H9 (cell line): ENCODE measurements around the gene SLC26A2. TPM values are rescaled to one million over a fixed set of nuclear protein-coding genes. Genes with fewer than 3 reads are reported as not detected.

ENCODE experiments used
- DNase-seq: peaks from one replicate; pipeline ENCODE4 v3.0.0-alpha.2; 2017
- H2AFZ ChIP-seq: one replicate; pipeline ENCODE4 v1.6.1; 2013; ENCODE audit warnings: mild to moderate bottlenecking, low read length, control low read depth, moderate library complexity
- H2AK5ac ChIP-seq: 2 replicates; pipeline ENCODE4 v1.6.1; 2013; ENCODE audit warnings: low read length, control low read depth, mixed read lengths; ENCODE audit not compliant: insufficient read length
- H2BK120ac ChIP-seq: one replicate; pipeline ENCODE4 v1.6.1; 2013; ENCODE audit warnings: low read depth, mild to moderate bottlenecking, low read length, control low read depth, inconsistent platforms; ENCODE audit not compliant: poor library complexity, severe bottlenecking
- H2BK12ac ChIP-seq: 2 replicates; pipeline ENCODE4 v1.6.1; 2013; ENCODE audit warnings: low read length, control low read depth, mixed read lengths, low read depth; ENCODE audit not compliant: insufficient read length
- H2BK15ac ChIP-seq: 2 replicates; pipeline ENCODE4 v1.6.1; 2013; ENCODE audit warnings: low read depth, low read length, control low read depth
- H2BK20ac ChIP-seq: one replicate; pipeline ENCODE4 v1.6.1; 2013; ENCODE audit warnings: low read depth, mild to moderate bottlenecking, low read length, control low read depth, inconsistent platforms; ENCODE audit not compliant: poor library complexity, severe bottlenecking
- H2BK5ac ChIP-seq: 2 replicates; pipeline ENCODE4 v1.6.1; 2013; ENCODE audit warnings: low read length, control low read depth, mixed read lengths; ENCODE audit not compliant: insufficient read length
- H3K14ac ChIP-seq: 2 replicates; pipeline ENCODE4 v1.6.1; 2013; ENCODE audit warnings: low read length, control low read depth; ENCODE audit not compliant: insufficient read depth
- H3K18ac ChIP-seq: 2 replicates; pipeline ENCODE4 v1.6.1; 2013; ENCODE audit warnings: low read depth, mild to moderate bottlenecking, mixed read lengths, low read length, control low read depth; ENCODE audit not compliant: insufficient read length
- H3K23ac ChIP-seq: 2 replicates; pipeline ENCODE4 v1.6.1; 2013; ENCODE audit warnings: low read length, control low read depth, mixed read lengths, low read depth; ENCODE audit not compliant: insufficient read length
- H3K23me2 ChIP-seq: 2 replicates; pipeline ENCODE4 v1.6.1; 2013; ENCODE audit warnings: low read depth, mild to moderate bottlenecking, mixed read lengths, low read length, control low read depth; ENCODE audit not compliant: insufficient read length, poor library complexity, severe bottlenecking
- H3K27ac ChIP-seq: 2 replicates; pipeline ENCODE4 v1.5.1; 2013; ENCODE audit warnings: low read length, control low read depth, mixed read lengths, low read depth; ENCODE audit not compliant: insufficient read length
- H3K27me3 ChIP-seq: 2 replicates; pipeline ENCODE4 v1.6.1; 2013; ENCODE audit warnings: low read length, control low read depth, inconsistent platforms; ENCODE audit not compliant: insufficient read depth
- H3K4ac ChIP-seq: 2 replicates; pipeline ENCODE4 v1.6.1; 2013; ENCODE audit warnings: low read depth, mild to moderate bottlenecking, control low read depth, inconsistent platforms, low read length, moderate library complexity
- H3K4me1 ChIP-seq: 2 replicates; pipeline ENCODE4 v1.6.1; 2013; ENCODE audit warnings: low read length, control low read depth, inconsistent platforms; ENCODE audit not compliant: insufficient read depth
- H3K4me2 ChIP-seq: 2 replicates; pipeline ENCODE4 v1.6.1; 2013; ENCODE audit warnings: low read length, control low read depth, mixed read lengths; ENCODE audit not compliant: insufficient read length, insufficient read depth
- H3K56ac ChIP-seq: 2 replicates; pipeline ENCODE4 v1.6.1; 2013; ENCODE audit warnings: low read depth, mild to moderate bottlenecking, mixed read lengths, low read length, control low read depth; ENCODE audit not compliant: insufficient read length
- H3K79me1 ChIP-seq: 2 replicates; pipeline ENCODE4 v1.6.1; 2013; ENCODE audit warnings: low read depth, mild to moderate bottlenecking, moderate library complexity, low read length, control low read depth, inconsistent platforms; ENCODE audit not compliant: insufficient read depth, poor library complexity, severe bottlenecking
- H3K79me2 ChIP-seq: 2 replicates; pipeline ENCODE4 v1.6.1; 2013; ENCODE audit warnings: low read length, control low read depth, inconsistent platforms; ENCODE audit not compliant: insufficient read depth
- H3K9ac ChIP-seq: 2 replicates; pipeline ENCODE4 v1.6.1; 2013; ENCODE audit warnings: low read length, control low read depth, mixed read lengths; ENCODE audit not compliant: insufficient read length; ENCODE audit errors: extremely low read depth
- H3K9me3 ChIP-seq: one replicate; pipeline ENCODE4 v1.6.1; 2013; ENCODE audit warnings: low read depth, low read length, inconsistent platforms; ENCODE audit not compliant: control insufficient read depth
- H3T11ph ChIP-seq: one replicate; pipeline ENCODE4 v1.6.1; 2013; ENCODE audit warnings: mild to moderate bottlenecking, low read length, control low read depth, inconsistent platforms
- H4K20me1 ChIP-seq: one replicate; pipeline ENCODE4 v1.6.1; 2013; ENCODE audit not compliant: control insufficient read depth, insufficient read length, insufficient read depth
- H4K5ac ChIP-seq: 2 replicates; pipeline ENCODE4 v1.6.1; 2013; ENCODE audit warnings: low read depth, mild to moderate bottlenecking, mixed read lengths, low read length, control low read depth; ENCODE audit not compliant: insufficient read length
- H4K8ac ChIP-seq: replicated peaks from 2 replicates; pipeline ENCODE4 v1.6.1; 2013; ENCODE audit warnings: low read length, control low read depth, mixed read lengths, low read depth; ENCODE audit not compliant: insufficient read length
- H4K91ac ChIP-seq: 2 replicates; pipeline ENCODE4 v1.6.1; 2013; ENCODE audit warnings: low read depth, mild to moderate bottlenecking, moderate library complexity, mixed read lengths, low read length, control low read depth; ENCODE audit not compliant: insufficient read length
- H3K27ac Mint-ChIP-seq, 3 experiments: 2 replicates in 2 of 3; 3 replicates in 1 of 3; pipeline ENCODE4 v1.8.0; 2020 to 2021; ENCODE audit warnings: mixed read lengths in 3 of 3, mild to moderate bottlenecking in 1 of 3, moderate library complexity in 1 of 3
- H3K27me3 Mint-ChIP-seq: 2 replicates; pipeline ENCODE4 v1.8.0; 2021; ENCODE audit warnings: low read depth, mild to moderate bottlenecking, moderate library complexity, mixed read lengths
- H3K36me3 Mint-ChIP-seq, 3 experiments: 2 replicates in 2 of 3; 3 replicates in 1 of 3; pipeline ENCODE4 v1.8.0; 2020 to 2021; ENCODE audit warnings: low read depth in 3 of 3, mixed read lengths in 3 of 3; ENCODE audit not compliant: insufficient read depth in 1 of 3
- H3K4me1 Mint-ChIP-seq, 2 experiments: 2 replicates each; pipeline ENCODE4 v1.8.0; 2020; ENCODE audit warnings: mixed read lengths in 2 of 2
- H3K4me3 Mint-ChIP-seq, 2 experiments: 2 replicates in 1 of 2; 3 replicates in 1 of 2; pipeline ENCODE4 v1.8.0; 2020 to 2021; ENCODE audit warnings: mild to moderate bottlenecking in 2 of 2, mixed read lengths in 2 of 2, moderate library complexity in 1 of 2
- H3K9me3 Mint-ChIP-seq, 2 experiments: 2 replicates in 1 of 2; 3 replicates in 1 of 2; pipeline ENCODE4 v1.8.0; 2020; ENCODE audit warnings: mild to moderate bottlenecking in 2 of 2, mixed read lengths in 2 of 2, moderate library complexity in 1 of 2
- CTCF ChIP-seq: fragments of 200-600 bp; sonication (generic); conservative IDR thresholded peaks from 3 replicates; pipeline ENCODE4 v1.8.0; 2021; ENCODE audit warnings: antibody characterized with exemption, mild to moderate bottlenecking
- WGBS: extraction: QIAGEN DNeasy Blood & Tissue Kit; methylation state at CpG from one replicate; pipeline ENCODE4 v1.1.7; 2013; ENCODE audit warnings: missing lambda C conversion rate, low lambda C conversion rate, mixed read lengths; ENCODE audit not compliant: insufficient read length; ENCODE audit errors: extremely low coverage; 5-methylcytosine and 5-hydroxymethylcytosine counted together
- total RNA-seq: library from RNA; stranded (reverse); gene quantifications from 2 replicates; pipeline ENCODE4 v1.2.1, GENCODE V29; 2021

Gene SLC26A2
- total RNA-seq, 1 experiment from 2014 or later: 5.9 TPM

- H3K4me2 ChIP-seq: no peak overlapping the region
- peak overlapping the region in 1 of 3 experiments; percentile 30; a peak in 1 of 7 replicates for H3K27ac Mint-ChIP-seq
- no CpG with 5 or more reads among the region's 8 CpGs for WGBS
Measured at GRCh38 chr5:149935431-149935901, 25.1 kb upstream of the SLC26A2 start.

More at GRCh38 chr5:149935431-149935901, 25.1 kb upstream of the SLC26A2 start:
- H3K79me2 ChIP-seq: no peaks in the 10 kb centered on the region
- no peak for DNase-seq
- no peaks in the 10 kb centered on the region; the same call in 1 of the 2 replicates for H3K27me3 ChIP-seq
- TF ChIP-seq CTCF: no peak
- no peak overlapping the region for H3K23ac ChIP-seq
- Mint-ChIP-seq H3K4me3 (no peak overlapping the region), H3K9me3 (no peaks in the 10 kb centered on the region), H3K36me3 (no peaks in the 10 kb centered on the region), H3K4me1 (peaks cover 0 to 4% of the 10 kb centered on the region in 2 experiments; a peak in 2 of 4 replicates), H3K27me3 (peaks cover 23% of the 10 kb centered on the region)
- no peak overlapping the region for H3K27ac ChIP-seq
- no peaks in the 10 kb centered on the region for H4K20me1 ChIP-seq
- H2BK20ac ChIP-seq: no peak overlapping the region
- no peak overlapping the region for H2AFZ ChIP-seq
- H3K56ac ChIP-seq: no peak overlapping the region
- no peak overlapping the region for H4K8ac ChIP-seq
- H2BK15ac ChIP-seq: no peak overlapping the region
- no peaks in the 10 kb centered on the region for H3K4me1 ChIP-seq
- no peak overlapping the region for H4K91ac ChIP-seq
- H2AK5ac ChIP-seq: no peak overlapping the region
- H3T11ph ChIP-seq: no peak overlapping the region
- no peaks in the 10 kb centered on the region for H3K23me2 ChIP-seq
- H3K4ac ChIP-seq: no peak overlapping the region
- no peak overlapping the region for H3K14ac ChIP-seq
- H3K79me1 ChIP-seq: no peaks in the 10 kb centered on the region
- H2BK12ac ChIP-seq: no peak overlapping the region
- no peak overlapping the region for H2BK120ac ChIP-seq
- H3K9ac ChIP-seq: no peak overlapping the region
- H3K18ac ChIP-seq: no peak overlapping the region
- H2BK5ac ChIP-seq: no peak overlapping the region
- H4K5ac ChIP-seq: no peak overlapping the region
- no peaks in the 10 kb centered on the region for H3K9me3 ChIP-seq
